Right cardiac atrium (tissue), 5 donors: ENCODE measurements around the gene TEX54. TPM values are rescaled to one million over a fixed set of nuclear protein-coding genes. Genes with fewer than 3 reads are reported as not detected.

Experiments used
- ATAC-seq, 2 donors: fragments of 200-7000 bp; cut with Tn5 transposase; one replicate each; pipeline versions ENCODE4 v1.8.0 to v1.9.1; 2020; ENCODE audit warnings: moderate library complexity in 2 of 2, mild to moderate bottlenecking in 1 of 2
- DNase-seq, 3 donors: peaks; one replicate each; pipeline ENCODE4 v3.0.0-alpha.2; 2020
- H3K27ac ChIP-seq: one replicate; pipeline ENCODE4 v1.5.1; 2013; ENCODE audit warnings: mild to moderate bottlenecking, low read length, control low read depth, moderate library complexity
- H3K27me3 ChIP-seq: one replicate; pipeline ENCODE4 v1.6.1; 2013; ENCODE audit not compliant: control insufficient read depth, insufficient read depth
- H3K4me1 ChIP-seq: one replicate; pipeline ENCODE4 v1.6.1; 2013; ENCODE audit warnings: low read length; ENCODE audit not compliant: control insufficient read depth, insufficient read depth
- H3K4me3 ChIP-seq: one replicate; pipeline ENCODE4 v1.5.1; 2013; ENCODE audit warnings: low read length, control low read depth
- H3K9me3 ChIP-seq: one replicate; pipeline ENCODE4 v1.6.1; 2013; ENCODE audit warnings: low read length; ENCODE audit not compliant: control insufficient read depth
- WGBS: extraction: QIAGEN DNeasy Blood & Tissue Kit; methylation state at CpG from one replicate; pipeline ENCODE4 v1.1.7; 2013; 5-methylcytosine and 5-hydroxymethylcytosine counted together
- intact Hi-C, 4 donors: fragments of 100-400 bp; cut with DNase I; formaldehyde crosslinking; loops; one replicate each; pipeline versions ENCODE4 v1.11.0 to v1.14.0; 2022 to 2023
- polyA plus RNA-seq: library from polyadenylated mRNA; stranded (reverse); fragments of 200-250 nt; gene quantifications from one replicate; pipeline ENCODE4 v1.2.3, GENCODE V29; 2013
- total RNA-seq, 4 donors: library from RNA; stranded (reverse); fragmentation: NEBNext Ultra II Directional; extraction: Animal tissue kit (Norgen Biotek cat#: 25700); gene quantifications; one replicate each; pipeline ENCODE4 v1.2.1, GENCODE V29; 2021
- donor health status: healthy with polysubstance abuse.
- donor health status: DM: no; HTN: yes; CAD: no.
- donor health status: DM: no; HTN: no; CAD: no.
- donor health status: DM: no; HTN: yes; CAD: no; lungs with severe emphysema.
- donor health status: DM: yes; HTN: yes; CAD: no.

Gene TEX54
- total and polyA plus RNA-seq, 5 donors = not detected

DNA sequence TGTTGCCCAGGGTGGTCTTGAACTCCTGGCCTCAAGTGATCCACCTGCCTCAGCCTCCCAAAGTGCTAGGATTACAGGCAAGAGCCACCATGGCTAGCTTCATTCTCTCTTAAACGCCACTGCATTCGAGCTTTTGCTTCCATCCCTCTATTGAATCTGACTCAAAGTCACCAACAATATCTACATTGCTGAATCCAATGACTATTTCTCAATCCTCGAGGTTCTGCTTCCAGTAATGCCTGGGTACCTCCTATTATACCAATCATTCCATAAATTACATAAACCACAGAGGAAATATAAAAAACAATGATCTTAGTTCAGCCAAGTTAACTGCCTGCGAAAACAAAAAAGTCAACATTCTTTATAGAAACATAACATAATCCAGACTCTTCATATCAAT is 15.5 kb downstream of the TEX54 start:
- Histone ChIP-seq H3K27ac (no peak overlapping the region), H3K27me3 (no peaks in the 10 kb centered on the region), H3K4me3 (no peak overlapping the region), H3K9me3 (no peaks in the 10 kb centered on the region), H3K4me1 (no peaks in the 10 kb centered on the region)
- 89% methylated on average over 4 of the region's 4 CpGs for WGBS
- intact Hi-C loops = no loop called here
- no peak for DNase-seq
- no peak for ATAC-seq

- intact Hi-C loops = no loop called here
- no peak overlapping the region for H3K27ac ChIP-seq
- no peak for DNase-seq
- 85% methylated on average over 8 of the region's 8 CpGs for WGBS
- H3K4me1 ChIP-seq = no peaks in the 10 kb centered on the region
- H3K4me3 ChIP-seq = no peak overlapping the region
- no peaks in the 10 kb centered on the region for H3K9me3 ChIP-seq
- ATAC-seq = no peak
- H3K27me3 ChIP-seq = no peaks in the 10 kb centered on the region
These were observed 16.1 kb downstream of the TEX54 start for GRCh38 chr11:62816557-62816956.

DNA sequence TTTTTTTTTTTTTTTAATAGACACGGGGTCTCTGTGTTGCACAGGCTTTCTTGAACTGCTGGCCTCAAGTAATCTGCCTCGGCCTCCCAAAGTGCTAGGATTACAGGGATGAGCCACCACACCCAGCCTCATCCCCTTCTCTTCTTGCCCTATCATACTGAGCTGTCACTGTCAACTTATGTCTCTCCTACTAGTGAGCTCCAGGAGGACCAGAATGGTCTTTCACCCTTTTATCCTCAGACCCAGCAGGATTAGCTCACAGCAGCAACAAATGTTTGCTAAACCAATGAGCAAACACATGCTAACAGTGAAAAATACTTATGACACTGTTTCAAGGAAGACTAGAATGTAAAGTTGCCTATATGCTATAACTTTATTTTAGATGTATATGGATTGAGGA is 21.0 kb downstream of the TEX54 start:
- H3K27ac ChIP-seq = no peak overlapping the region
- no peak overlapping the region for H3K4me3 ChIP-seq
- no peaks in the 10 kb centered on the region for H3K27me3 ChIP-seq
- no peaks in the 10 kb centered on the region for H3K9me3 ChIP-seq
- DNase-seq = no peak
- intact Hi-C loops = no loop called here
- no peak for ATAC-seq
- 77% methylated on average over 2 of the region's 2 CpGs for WGBS
- H3K4me1 ChIP-seq = no peaks in the 10 kb centered on the region

- Histone ChIP-seq H3K27me3 (no peaks in the 10 kb centered on the region), H3K4me3 (no peak overlapping the region), H3K9me3 (no peaks in the 10 kb centered on the region), H3K27ac (no peak overlapping the region), H3K4me1 (peaks cover 3% of the 10 kb centered on the region)
- 29% methylated on average over 1 of the region's 1 CpG for WGBS
- intact Hi-C loops = no loop called here
- DNase-seq (peak in 1 of 3 donors; percentile 1), ATAC-seq (no peak)
These were observed 21.9 kb downstream of the TEX54 start for GRCh38 chr11:62810748-62811147.

DNA sequence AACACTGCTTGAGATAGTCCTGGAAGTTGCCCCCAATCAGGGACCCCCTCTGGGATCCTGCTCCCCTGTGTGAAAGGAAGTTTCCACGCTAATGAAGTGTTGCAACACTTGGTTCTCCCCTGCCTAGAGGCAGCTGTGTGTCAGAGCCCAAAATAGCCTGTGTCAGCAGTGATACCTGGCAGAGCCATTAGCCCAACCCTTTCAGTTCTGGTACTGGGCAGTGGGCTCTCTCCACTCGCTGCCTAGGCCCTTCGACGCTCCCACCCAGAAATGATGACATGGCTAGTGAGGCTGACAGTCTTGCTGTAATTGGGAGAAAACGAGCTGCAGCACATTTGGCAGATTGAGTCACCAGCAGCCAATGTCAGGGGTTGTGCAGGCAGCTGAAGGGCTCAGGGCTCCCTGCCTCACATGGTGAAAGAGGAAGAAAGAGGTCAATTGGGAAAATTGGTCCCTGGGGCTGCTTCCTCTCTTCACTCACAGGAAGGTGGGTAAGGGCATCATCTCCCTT is 26.0 kb downstream of the TEX54 start:
- Histone ChIP-seq H3K4me1 (peaks cover 3% of the 10 kb centered on the region), H3K27ac (peak overlapping the region; percentile 95), H3K4me3 (no peak overlapping the region), H3K27me3 (no peaks in the 10 kb centered on the region), H3K9me3 (no peaks in the 10 kb centered on the region)
- intact Hi-C loops = no loop called here
- WGBS = 47% methylated on average over 5 of the region's 5 CpGs
- DNase-seq (peak in 1 of 3 donors; percentile 24), ATAC-seq (peak; percentile 42 to 46)

- Histone ChIP-seq H3K4me1 (peaks cover 3% of the 10 kb centered on the region), H3K27ac (peak overlapping the region; percentile 95), H3K9me3 (no peaks in the 10 kb centered on the region), H3K27me3 (no peaks in the 10 kb centered on the region), H3K4me3 (peak overlapping the region; percentile 79)
- ATAC-seq (peak in 1 of 2 donors; percentile 7), DNase-seq (peak in 1 of 3 donors; percentile 44)
- intact Hi-C loops = no loop called here
- 23% methylated on average over 12 of the region's 12 CpGs for WGBS
These were observed 26.6 kb downstream of the TEX54 start for GRCh38 chr11:62805961-62806441.

GRCh38 chr11:62805076-62805892 is 27.4 kb downstream of the TEX54 start, which contains the start of gene NXF1:
NXF1 (minus strand) TSS chr11:62805440; CDS start chr11:62805356, 84 bp downstream.
- DNase-seq = peak; percentile 94 to 98 (median 98)
- peaks cover 3% of the 10 kb centered on the region for H3K4me1 ChIP-seq
- peak within 1 kb of the TSS; percentile 79 for H3K4me3 ChIP-seq
- intact Hi-C loops = no loop called here
- ATAC-seq = peak; percentile 94 to 95
- H3K27ac ChIP-seq = peak within 1 kb of the TSS; percentile 95
- H3K9me3 ChIP-seq = no peaks in the 10 kb centered on the region
- WGBS = under 1% methylated on average over 77 of the region's 77 CpGs
- H3K27me3 ChIP-seq = no peaks in the 10 kb centered on the region

- DNase-seq (peak in 1 of 3 donors; percentile 7), ATAC-seq (peak in 1 of 2 donors; percentile 1)
- WGBS = 2% methylated on average over 14 of the region's 14 CpGs
- Histone ChIP-seq H3K27ac (peak overlapping the region; percentile 91), H3K27me3 (no peaks in the 10 kb centered on the region), H3K4me1 (peaks cover 3% of the 10 kb centered on the region), H3K4me3 (peak overlapping the region; percentile 79), H3K9me3 (no peaks in the 10 kb centered on the region)
- intact Hi-C loops = loop anchor here in 1 of 4 donors (5.0 kb wide), 1 partner anchor 33 kb away; the partner anchor contains the start of gene WDR74
These were observed 28.1 kb downstream of the TEX54 start for GRCh38 chr11:62804310-62805075.

- intact Hi-C loops = loop anchor here in 1 of 4 donors (5.0 kb wide), 1 partner anchor 36 kb away; the partner anchor contains the start of gene WDR74
- no peak overlapping the region for H3K27ac ChIP-seq
- H3K4me1 ChIP-seq = peaks cover 2% of the 10 kb centered on the region
- WGBS = 81% methylated on average over 4 of the region's 4 CpGs
- no peaks in the 10 kb centered on the region for H3K9me3 ChIP-seq
- DNase-seq (peak in 1 of 3 donors; percentile 12), ATAC-seq (no peak)
- no peaks in the 10 kb centered on the region for H3K27me3 ChIP-seq
- no peak overlapping the region for H3K4me3 ChIP-seq
These were observed 31.6 kb downstream of the TEX54 start for GRCh38 chr11:62801071-62801470.

GRCh38 chr11:62799486-62799885 is 33.2 kb downstream of the TEX54 start:
- DNase-seq (peak in 1 of 3 donors; percentile 54), ATAC-seq (no peak)
- no peaks in the 10 kb centered on the region for H3K27me3 ChIP-seq
- intact Hi-C loops = no loop called here
- H3K27ac ChIP-seq = no peak overlapping the region
- WGBS = 91% methylated on average over 10 of the region's 10 CpGs
- H3K9me3 ChIP-seq = no peaks in the 10 kb centered on the region
- no peak overlapping the region for H3K4me3 ChIP-seq
- no peaks in the 10 kb centered on the region for H3K4me1 ChIP-seq
